NCI-H146 treated with DMSO at 0.1 percent for 48 hours (cell line): ENCODE results near the gene IFNE.
"Not testable (repeated sequence)": the region's sequence is repeated elsewhere in the genome, so short reads cannot be mapped to it uniquely, and the experiment has no call there.

Source experiments
- DNase-seq: peaks from one replicate; lab custom pipeline; 2025; ENCODE audit not compliant: unreplicated experiment; lab: John Stamatoyannopoulos, UW

The IFNE gene

GRCh38 chr9:21499912-21500311 is 17.8 kb upstream of the IFNE start:
- no peak for DNase-seq

GRCh38 chr9:21491756-21492155 is 9.6 kb upstream of the IFNE start:
- DNase-seq = no peak

GRCh38 chr9:21481470-21482056 is 550 bp downstream of the IFNE start:
- DNase-seq = no peak

GRCh38 chr9:21479152-21479702 is 2.9 kb downstream of the IFNE start:
- no peak for DNase-seq

GRCh38 chr9:21477466-21477865 is 4.6 kb downstream of the IFNE start:
- DNase-seq = no peak

- no peak for DNase-seq
Measured at GRCh38 chr9:21473236-21473635, 8.9 kb downstream of the IFNE start.

GRCh38 chr9:21470126-21470525 is 12.0 kb downstream of the IFNE start:
- DNase-seq = no peak

GRCh38 chr9:21465859-21466518 is 16.1 kb downstream of the IFNE start:
- DNase-seq = no peak

- DNase-seq = no peak
Measured at GRCh38 chr9:21465138-21465537, 17.0 kb downstream of the IFNE start.

GRCh38 chr9:21461377-21461776 is 20.7 kb downstream of the IFNE start:
- no peak for DNase-seq

- DNase-seq = no peak
Measured at GRCh38 chr9:21455320-21455719, 26.8 kb downstream of the IFNE start.

- DNase-seq = no peak
Measured at GRCh38 chr9:21454149-21454548, 28.0 kb downstream of the IFNE start.

- no peak for DNase-seq
Measured at GRCh38 chr9:21452681-21453080, 29.4 kb downstream of the IFNE start.

- DNase-seq = no peak
Measured at GRCh38 chr9:21450733-21451394, 31.2 kb downstream of the IFNE start.

- DNase-seq = not testable (repeated sequence)
Measured at GRCh38 chr9:21449312-21449711, 32.8 kb downstream of the IFNE start.

- no peak for DNase-seq
Measured at GRCh38 chr9:21443849-21444625, 38.1 kb downstream of the IFNE start.

GRCh38 chr9:21440139-21440538 is 42.0 kb downstream of the IFNE start, which contains the start of gene IFNA1:
Gene IFNA1 (plus strand): TSS chr9:21440439. CDS start chr9:21440508, 69 bp downstream.
- no peak for DNase-seq

GRCh38 chr9:21435015-21435383 is 47.1 kb downstream of the IFNE start:
- not testable (repeated sequence) for DNase-seq

GRCh38 chr9:21434202-21435014 is 47.7 kb downstream of the IFNE start:
- peak; percentile 13 for DNase-seq

- no peak for DNase-seq
Measured at GRCh38 chr9:21432672-21433425, 49.3 kb downstream of the IFNE start.
